NOMO-1 treated with DMSO at 0.1 percent for 48 hours (cell line): Measurements from ENCODE around the gene CRYBA2.

Source experiments
- DNase-seq: peaks from one replicate; lab custom pipeline; 2025; ENCODE audit not compliant: unreplicated experiment; lab: John Stamatoyannopoulos, UW

The CRYBA2 gene

DNA sequence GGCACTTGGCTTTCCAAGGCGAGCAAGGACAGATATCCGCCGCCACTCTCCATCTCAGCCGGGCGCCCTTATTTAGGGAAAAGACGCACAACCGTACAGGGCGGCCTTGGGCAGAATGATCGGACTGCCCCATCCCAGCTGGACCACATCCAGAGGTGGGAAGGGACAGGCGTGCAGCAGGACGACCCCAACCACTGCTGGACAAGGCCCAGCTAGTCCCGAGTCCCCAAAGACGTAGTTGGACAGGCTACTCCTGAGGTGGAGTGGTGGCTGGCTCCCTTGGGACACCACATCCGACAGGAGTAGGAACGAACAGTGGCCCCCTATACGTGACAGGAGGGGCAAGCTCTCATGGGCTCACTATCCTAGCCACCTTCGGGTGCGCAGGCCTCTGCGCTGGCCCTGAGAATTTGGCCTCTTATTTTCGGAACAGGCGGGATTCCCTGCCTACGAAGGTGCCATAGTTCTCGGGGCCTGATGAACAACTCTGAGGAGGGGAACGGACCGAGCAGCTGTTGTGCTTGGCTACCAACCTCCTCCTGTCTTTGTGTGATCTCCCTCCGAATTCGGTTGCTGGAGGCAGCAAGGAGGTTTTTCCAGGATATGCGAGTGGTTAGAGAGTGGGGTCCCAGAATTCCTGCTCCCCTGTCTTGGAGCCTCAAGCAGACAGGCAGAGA lies 10.5 kb downstream of the CRYBA2 start:
- no peak for DNase-seq

DNA sequence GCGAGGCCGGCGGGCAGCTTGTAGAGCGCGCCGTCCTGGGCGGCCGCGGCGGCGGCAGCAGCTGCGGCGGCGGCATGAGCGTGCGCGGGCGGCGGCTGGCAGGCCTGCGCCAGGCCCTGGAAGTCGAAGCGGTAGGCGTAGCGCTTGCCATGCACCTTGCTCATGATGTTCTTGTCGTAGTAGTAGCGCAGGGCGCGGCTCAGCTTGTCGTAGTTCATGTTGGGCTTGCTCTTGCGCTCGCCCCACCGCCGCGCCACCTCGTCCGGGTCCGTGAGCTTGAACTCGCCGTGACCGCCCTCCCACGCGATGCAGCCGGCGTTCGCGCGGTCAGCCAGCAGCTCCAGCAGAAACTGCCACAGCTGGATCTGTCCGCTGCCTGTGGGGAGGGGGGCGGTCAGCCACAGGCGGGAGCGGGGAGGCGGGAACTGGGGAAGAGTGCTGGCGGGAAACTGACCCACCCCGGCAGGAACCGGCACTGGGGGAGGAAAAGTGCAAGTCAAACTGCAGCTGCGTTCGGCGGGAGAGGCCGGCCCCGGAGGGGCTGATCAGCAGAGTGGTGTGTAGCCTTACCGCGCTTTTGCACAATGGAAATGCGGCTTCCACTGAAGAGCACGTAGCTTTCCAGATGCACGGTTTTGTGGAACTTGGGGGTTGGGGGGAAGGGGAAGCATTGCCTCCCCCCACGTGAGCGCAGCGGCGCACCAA lies 11.2 kb downstream of the CRYBA2 start:
- DNase-seq, result no peak

DNA sequence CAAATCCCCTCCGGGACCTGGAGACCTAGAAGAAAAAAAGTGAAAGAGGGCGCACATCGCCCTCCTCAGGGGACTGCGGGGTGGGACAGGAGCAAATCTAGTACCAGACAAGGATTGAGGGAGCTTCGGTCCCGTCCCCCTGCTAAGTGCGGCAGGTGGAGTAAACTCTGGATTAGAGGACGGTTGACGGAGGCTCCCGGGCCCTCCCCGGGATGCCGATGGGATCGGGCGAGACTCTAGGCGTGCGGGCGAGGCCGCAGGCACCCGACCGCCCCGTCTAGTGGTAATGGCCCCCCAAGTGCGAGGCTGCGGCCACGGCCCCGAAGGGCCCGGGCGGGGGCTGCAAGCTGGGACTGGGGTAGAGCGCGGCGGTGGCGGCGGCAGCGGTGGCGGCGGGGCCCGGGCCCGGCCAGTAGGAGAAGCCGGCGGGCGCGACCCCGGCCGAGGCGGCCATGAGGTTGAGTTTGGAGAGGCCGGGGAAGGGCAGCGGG lies 11.8 kb downstream of the CRYBA2 start:
- DNase-seq, result no peak

DNA sequence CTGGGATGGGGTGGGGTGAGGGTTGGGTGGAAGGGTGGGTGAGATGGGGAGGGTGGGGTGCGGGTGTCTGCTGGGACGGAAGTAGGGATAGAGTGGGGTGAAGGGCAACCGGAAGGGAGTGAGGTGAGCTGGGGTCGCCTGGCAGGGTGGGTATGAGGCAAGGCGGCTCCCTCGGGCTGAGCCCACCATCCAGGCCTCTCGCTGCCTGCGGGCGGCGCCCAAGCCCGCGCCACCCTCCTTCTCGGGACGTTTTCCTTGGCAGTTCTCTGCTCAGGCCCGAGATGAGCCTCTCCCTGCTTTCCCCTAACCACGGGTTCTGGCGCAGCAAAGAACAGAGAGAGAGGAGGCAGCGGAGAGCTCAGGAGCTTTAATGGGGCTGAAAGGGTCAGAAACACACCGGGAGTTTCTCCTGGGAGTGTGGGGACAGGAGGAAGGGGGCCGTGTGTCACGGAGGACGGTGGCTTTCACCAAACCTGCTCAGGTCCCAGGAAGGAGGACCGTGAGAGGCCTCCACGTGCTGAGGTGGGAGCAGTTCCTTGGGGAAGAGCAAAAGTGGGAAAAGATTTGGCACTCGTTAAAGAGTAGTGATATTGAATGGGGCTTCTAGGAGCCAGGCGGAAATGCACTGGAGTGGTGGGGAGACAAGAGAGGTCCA lies 12.4 kb downstream of the CRYBA2 start:
- no peak for DNase-seq

DNA sequence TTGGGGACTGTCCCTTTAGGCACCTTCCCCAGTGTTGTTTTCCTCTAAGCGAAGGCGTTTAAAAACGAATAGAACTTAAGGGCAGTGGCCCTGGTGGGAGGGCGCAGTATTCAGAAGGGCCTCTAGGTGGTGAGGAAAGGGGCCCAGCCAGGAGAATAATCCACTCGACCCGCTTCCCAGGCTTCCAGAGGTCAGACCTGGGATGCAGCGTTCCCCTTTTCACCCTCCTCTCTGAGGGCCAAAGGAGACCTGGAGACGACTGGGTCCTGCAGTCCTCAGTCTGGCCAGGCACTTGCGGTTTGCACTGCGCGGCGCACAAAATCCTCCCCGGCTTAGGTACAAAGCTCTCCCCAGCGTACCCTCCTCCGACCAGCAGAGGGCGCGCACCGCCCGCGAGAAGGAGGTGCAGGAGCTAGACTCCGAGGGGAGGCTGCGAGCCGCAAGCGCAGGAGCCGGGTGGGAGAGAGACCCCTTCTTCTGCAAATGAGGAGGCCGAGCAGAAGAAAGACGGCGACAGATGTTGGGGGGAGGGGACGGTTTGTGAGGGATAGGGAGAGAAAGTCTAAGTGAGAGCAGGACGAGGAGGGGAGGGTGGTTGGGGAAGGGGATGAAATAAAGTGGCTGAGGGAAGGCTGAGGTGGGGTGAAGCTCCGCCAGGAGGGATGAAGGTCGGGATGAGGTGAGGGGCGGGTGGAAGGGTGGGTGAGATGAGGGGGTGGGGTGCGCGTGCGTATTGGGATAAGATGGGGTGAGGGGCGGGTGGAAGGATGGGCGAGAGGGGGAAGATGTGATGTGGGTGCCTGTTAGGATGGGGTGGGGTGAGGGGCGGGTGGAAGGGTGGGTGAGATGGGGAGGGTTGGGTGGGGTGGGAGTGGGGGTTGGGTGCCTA lies 13.1 kb downstream of the CRYBA2 start:
- DNase-seq, result peak; percentile 70

DNA sequence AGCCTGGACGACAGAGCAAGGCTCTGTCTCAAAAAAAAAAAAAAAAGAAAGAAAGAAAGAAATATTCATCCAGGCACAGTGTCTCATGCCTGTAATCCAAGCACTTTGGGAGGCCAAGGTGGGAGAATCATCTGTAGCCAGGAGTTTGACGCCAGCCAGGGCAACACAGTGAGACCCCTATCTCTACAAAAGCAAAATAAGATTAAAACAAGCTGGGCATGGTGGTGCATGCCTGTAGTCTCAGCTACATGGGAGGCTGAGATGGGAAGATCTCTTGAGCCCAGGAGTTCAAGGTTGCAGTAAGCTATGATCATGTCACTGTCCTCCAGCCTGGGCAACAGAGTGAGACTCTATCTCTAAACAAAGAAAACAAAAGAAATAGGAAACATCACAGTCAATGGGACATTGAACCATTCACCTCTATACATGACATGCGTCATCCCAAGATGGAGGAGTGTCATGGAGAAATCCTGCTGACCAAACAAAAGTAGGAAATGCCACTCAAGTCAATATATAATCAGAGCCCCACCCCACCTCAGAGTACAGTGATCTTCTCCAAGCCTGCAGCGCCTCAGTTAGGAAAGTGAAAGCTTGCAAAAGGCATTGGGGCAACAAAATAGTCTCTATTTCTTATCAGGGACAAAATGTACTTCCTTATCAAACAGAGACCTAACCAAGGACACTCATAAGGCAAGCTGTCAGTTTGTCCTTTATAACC lies 18.0 kb downstream of the CRYBA2 start:
- DNase-seq, result no peak

DNA sequence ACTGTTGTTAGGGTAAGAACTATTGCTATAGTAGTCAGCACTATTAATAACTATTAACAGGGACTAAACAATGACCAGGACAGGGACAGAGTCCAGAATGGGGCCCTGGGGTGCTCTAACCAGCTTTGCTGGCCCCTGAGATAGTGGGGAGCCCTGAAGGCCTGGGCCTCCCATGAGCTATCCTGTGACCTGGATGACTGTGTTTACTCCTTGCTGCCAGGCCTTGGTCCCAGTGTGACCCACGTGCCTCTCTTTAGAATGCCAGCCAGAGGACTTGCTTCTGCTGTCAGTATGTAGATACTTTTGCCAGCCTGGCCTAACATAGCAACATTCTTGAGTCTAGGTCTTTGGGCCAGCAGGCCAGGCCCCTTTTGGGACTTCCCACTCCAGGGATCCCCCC lies 22.3 kb downstream of the CRYBA2 start:
- DNase-seq, result no peak

DNA sequence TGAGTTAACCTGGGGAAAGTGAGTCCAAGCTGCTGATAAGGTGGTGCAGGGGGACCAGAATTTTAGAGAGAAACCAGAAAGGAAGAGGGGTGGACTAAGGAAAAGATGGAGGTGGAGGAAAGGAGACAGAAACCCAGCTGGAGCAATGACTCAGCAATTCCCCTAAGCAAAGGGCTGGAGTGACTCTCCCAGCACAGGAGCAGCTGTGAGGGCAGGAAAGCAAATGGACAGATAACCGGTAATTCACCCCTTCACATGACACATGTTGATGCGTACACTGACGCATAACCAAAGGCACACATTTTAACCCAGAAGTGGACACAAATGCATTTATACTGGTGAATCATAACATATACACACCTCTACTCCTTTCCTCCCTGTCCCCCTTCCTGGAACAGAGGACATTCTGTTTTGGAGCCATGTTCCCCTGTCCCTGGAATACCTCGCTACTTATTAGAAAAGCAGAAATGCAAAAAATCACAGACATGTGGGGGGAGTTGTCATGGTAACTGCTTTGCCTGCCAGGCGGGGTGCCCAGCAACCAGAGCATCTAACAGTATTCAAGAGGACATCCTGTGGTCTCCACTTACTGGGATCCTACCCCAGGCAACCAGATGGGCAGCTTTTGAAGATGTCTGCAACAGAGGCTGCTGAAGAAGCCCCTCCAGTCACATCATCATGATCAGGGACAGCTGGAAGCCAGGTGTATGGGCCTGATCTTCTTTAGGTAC lies 29.0 kb downstream of the CRYBA2 start:
- DNase-seq, result no peak

DNA sequence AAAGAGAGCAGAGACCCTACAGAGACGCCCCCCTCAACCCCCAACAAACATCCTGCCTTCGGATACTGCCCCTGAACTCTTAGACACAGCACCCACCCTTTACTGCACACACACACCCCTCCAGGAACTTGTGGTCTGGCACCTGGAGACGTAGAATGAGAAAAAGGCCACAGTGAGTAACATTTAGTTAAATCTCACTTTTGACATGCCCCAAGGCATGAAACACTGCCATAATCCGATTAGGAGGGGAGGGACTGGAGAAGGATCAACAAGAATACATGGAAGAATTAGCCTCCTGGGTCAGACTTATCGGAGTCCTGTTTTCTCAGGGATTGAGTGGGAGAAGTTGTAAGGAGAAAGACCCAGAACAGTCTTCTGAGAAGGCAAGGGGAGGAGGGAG lies 29.6 kb downstream of the CRYBA2 start:
- no peak for DNase-seq

GRCh38 chr2:218962859-218963492 lies 30.2 kb downstream of the CRYBA2 start:
- DNase-seq, result no peak

GRCh38 chr2:218961651-218962570 lies 31.3 kb downstream of the CRYBA2 start:
- DNase-seq, result no peak

DNA sequence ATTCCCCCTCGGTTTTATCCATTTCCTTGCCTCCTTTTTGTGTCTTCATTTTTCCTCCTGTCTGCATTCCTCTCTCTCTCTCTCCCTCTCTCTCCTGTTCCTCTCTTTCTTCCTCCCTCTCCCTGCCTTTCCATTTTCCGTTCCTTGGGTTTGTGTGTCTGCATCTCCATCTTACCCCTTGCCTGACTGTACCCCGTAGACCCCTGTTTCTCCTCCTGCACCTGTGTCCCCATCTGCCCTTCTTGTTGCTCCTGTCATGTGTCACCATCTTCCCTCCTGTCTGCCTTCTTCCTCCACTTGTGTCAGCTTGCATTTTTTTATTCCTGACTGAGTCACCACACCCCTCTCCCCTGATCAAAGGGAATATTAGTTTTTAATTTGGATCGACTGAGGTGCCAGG lies 32.0 kb downstream of the CRYBA2 start:
- DNase-seq, result no peak

DNA sequence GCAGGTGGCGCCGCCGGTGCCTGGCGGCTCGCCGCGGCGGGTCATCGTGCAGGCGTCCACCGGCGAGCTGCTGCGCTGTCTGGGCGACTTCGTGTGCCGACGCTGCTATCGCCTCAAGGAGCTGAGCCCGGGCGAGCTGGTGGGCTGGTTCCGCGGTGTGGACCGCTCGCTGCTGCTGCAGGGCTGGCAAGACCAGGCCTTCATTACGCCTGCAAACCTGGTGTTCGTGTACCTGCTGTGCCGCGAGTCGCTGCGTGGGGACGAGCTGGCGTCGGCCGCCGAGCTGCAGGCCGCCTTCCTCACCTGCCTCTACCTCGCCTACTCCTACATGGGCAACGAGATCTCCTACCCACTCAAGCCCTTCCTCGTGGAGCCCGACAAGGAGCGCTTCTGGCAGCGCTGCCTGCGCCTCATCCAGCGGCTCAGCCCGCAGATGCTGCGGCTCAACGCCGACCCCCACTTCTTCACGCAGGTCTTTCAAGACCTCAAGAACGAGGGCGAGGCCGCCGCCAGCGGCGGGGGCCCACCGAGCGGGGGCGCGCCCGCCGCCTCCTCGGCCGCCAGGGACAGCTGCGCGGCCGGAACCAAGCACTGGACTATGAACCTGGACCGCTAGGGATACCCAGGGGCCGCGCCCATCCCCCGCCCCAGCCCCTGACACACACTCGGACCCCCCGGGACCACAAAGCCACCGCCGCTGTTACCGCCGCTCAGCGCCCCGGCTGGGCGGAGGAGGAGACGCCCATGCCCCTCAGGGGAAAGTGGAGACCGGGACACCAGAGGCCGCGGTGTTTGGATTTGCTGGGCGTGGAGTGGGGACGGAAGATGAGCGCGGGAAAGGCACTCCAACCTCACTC lies 32.7 kb downstream of the CRYBA2 start:
- no peak for DNase-seq

DNA sequence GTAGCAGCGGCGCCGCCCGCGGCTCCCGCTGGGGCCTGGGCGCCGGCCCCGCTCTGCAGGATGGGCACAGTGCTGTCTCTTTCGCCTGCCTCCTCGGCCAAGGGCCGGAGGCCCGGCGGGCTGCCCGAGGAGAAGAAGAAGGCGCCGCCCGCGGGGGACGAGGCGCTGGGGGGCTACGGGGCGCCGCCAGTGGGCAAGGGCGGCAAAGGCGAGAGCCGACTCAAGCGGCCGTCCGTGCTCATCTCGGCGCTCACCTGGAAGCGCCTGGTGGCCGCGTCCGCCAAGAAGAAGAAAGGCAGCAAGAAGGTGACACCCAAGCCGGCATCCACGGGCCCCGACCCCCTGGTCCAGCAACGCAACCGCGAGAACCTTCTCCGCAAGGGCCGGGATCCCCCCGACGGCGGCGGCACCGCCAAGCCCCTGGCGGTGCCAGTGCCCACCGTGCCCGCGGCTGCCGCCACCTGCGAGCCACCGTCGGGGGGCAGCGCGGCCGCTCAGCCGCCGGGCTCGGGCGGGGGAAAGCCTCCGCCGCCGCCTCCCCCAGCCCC lies 33.4 kb downstream of the CRYBA2 start:
- no peak for DNase-seq

- DNase-seq, result peak; percentile 76
Observed at GRCh38 chr2:218959141-218959731, 34.0 kb downstream of the CRYBA2 start, which contains the start of gene CDK5R2. TSS of gene CDK5R2 (plus strand) at chr2:218959666. CDS start at chr2:218959821, 155 bp downstream.

GRCh38 chr2:218958276-218958675 lies 34.9 kb downstream of the CRYBA2 start:
- DNase-seq, result no peak

GRCh38 chr2:218957671-218958070 lies 35.6 kb downstream of the CRYBA2 start:
- no peak for DNase-seq
